ENCODE results near the gene RIMS3. TPM values are rescaled to one million over a fixed set of nuclear protein-coding genes. Genes with fewer than 3 reads are reported as not detected.

RIMS3 gene
- total RNA-seq, 1 experiment from 2014 or later, result 5.7 TPM

DNA sequence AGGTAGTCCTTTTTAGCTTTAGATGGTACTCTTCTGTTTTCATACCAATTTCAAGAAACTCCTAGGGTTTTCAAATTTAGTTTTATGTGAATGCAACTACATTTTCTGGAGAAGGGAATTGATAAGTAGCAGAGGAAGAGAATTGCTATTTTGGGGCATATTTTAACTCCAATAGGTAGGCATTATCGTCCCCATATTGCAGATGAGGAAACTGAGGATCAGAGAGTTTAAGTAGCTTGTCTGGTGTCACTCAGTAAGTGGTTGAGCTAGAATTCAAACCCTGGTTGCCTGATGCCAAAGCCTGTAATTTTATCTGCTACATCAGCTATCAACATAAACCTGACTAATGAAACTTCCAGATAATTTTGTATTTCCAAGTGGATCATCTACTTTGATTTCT lies 27.9 kb upstream of the RIMS3 start:
- H3K27me3 ChIP-seq (ENCODE audit: control insufficient read depth, insufficient read depth, low read length), result no peaks in the 10 kb centered on the region
- no peak for ATAC-seq
- H3K9me3 ChIP-seq (ENCODE audit: control insufficient read depth, insufficient read depth, low read depth, low read length), result no peaks in the 10 kb centered on the region
- peaks cover 42% of the 10 kb centered on the region for H3K4me1 ChIP-seq (ENCODE audit: control insufficient read depth, insufficient read depth, low read length)
- no peak for DNase-seq (ENCODE audit: low read depth, low spot score)
- intact Hi-C loops (cut with micrococcal nuclease; ENCODE audit: unreplicated experiment), result no loop called here
- H3K36me3 ChIP-seq (ENCODE audit: control insufficient read depth, insufficient read depth, low read length), result no peaks in the 10 kb centered on the region; the same call in 1 of the 2 replicates
- ChIA-PET POLR2A (no interaction called here), CTCF (no interaction called here)
- TF ChIP-seq, protein P1, sequence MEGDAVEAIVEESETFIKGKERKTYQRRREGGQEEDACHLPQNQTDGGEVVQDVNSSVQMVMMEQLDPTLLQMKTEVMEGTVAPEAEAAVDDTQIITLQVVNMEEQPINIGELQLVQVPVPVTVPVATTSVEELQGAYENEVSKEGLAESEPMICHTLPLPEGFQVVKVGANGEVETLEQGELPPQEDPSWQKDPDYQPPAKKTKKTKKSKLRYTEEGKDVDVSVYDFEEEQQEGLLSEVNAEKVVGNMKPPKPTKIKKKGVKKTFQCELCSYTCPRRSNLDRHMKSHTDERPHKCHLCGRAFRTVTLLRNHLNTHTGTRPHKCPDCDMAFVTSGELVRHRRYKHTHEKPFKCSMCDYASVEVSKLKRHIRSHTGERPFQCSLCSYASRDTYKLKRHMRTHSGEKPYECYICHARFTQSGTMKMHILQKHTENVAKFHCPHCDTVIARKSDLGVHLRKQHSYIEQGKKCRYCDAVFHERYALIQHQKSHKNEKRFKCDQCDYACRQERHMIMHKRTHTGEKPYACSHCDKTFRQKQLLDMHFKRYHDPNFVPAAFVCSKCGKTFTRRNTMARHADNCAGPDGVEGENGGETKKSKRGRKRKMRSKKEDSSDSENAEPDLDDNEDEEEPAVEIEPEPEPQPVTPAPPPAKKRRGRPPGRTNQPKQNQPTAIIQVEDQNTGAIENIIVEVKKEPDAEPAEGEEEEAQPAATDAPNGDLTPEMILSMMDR (IDR thresholded peaks at IDR 0.05), result no peak
- no peak for TF ChIP-seq SIN3A (IDR thresholded peaks at IDR 0.05; ENCODE audit: borderline replicate concordance, insufficient read depth, low read depth, low read length)
- TF ChIP-seq, protein P2, sequence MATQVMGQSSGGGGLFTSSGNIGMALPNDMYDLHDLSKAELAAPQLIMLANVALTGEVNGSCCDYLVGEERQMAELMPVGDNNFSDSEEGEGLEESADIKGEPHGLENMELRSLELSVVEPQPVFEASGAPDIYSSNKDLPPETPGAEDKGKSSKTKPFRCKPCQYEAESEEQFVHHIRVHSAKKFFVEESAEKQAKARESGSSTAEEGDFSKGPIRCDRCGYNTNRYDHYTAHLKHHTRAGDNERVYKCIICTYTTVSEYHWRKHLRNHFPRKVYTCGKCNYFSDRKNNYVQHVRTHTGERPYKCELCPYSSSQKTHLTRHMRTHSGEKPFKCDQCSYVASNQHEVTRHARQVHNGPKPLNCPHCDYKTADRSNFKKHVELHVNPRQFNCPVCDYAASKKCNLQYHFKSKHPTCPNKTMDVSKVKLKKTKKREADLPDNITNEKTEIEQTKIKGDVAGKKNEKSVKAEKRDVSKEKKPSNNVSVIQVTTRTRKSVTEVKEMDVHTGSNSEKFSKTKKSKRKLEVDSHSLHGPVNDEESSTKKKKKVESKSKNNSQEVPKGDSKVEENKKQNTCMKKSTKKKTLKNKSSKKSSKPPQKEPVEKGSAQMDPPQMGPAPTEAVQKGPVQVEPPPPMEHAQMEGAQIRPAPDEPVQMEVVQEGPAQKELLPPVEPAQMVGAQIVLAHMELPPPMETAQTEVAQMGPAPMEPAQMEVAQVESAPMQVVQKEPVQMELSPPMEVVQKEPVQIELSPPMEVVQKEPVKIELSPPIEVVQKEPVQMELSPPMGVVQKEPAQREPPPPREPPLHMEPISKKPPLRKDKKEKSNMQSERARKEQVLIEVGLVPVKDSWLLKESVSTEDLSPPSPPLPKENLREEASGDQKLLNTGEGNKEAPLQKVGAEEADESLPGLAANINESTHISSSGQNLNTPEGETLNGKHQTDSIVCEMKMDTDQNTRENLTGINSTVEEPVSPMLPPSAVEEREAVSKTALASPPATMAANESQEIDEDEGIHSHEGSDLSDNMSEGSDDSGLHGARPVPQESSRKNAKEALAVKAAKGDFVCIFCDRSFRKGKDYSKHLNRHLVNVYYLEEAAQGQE (IDR thresholded peaks at IDR 0.05; ENCODE audit: insufficient read depth in 1 of 2, low read depth in 2 of 2, low read length in 1 of 2), result no peak
- no peak for TF ChIP-seq TCF7L2 (IDR thresholded peaks at IDR 0.05; ENCODE audit: low read depth, low read length)
- no peak for TF ChIP-seq POLR2AphosphoS5 (IDR thresholded peaks at IDR 0.05; ENCODE audit: low read depth, low read length)
- peak overlapping the region; percentile 97 for H3K27ac ChIP-seq (ENCODE audit: low read length)
- in situ Hi-C loops (cut with HindIII; ENCODE audit: low pct_unique_long_range_greater_than_20kb, low sequenced_read_pairs), result no loop called here
- no TSS peak for BruUV-seq (replicated peaks)
- H3K4me3 ChIP-seq (ENCODE audit: low read depth in 2 of 2, low read length in 2 of 2), result peak overlapping the region; percentile 65 to 79; a peak in 3 of 4 replicates

DNA sequence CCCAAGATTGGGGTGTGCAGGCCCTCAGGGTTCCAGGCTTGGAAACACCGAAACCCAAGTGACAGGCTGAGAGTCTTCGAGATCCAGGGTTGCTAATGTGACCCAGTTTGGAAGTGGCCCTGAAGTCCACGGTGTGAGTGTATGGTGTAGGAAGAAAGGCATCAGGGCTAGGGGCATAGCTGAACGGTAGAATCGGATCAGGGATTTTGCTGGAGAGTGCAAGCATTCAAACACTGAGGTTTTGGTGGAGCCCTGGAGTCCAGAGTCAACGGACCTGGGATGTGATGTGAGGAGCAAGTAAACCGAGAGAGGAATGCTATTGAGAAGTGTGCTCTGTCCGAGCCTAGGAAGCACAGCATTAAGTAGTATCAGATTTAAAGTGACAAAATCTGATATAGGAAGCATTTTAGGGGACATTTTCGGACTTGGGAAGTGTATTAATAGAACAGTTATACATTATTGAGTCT lies 27.0 kb upstream of the RIMS3 start:
- POLR2A ChIA-PET, result interaction anchor here (1.2 kb wide), 1 partner anchor 8 kb away, joined by 3 read pairs; no protein-coding TSS in a partner anchor
- Histone ChIP-seq H3K4me3 (ENCODE audit: low read depth in 2 of 2, low read length in 2 of 2) (peak overlapping the region; percentile 65 to 79), H3K27me3 (ENCODE audit: control insufficient read depth, insufficient read depth, low read length) (no peaks in the 10 kb centered on the region), H3K36me3 (ENCODE audit: control insufficient read depth, insufficient read depth, low read length) (no peaks in the 10 kb centered on the region; the same call in 1 of the 2 replicates), H3K4me1 (ENCODE audit: control insufficient read depth, insufficient read depth, low read length) (peaks cover 42% of the 10 kb centered on the region), H3K9me3 (ENCODE audit: control insufficient read depth, insufficient read depth, low read depth, low read length) (no peaks in the 10 kb centered on the region), H3K27ac (ENCODE audit: low read length) (peak overlapping the region; percentile 97)
- TF ChIP-seq, protein P1 (IDR thresholded peaks at IDR 0.05), result no peak
- TF ChIP-seq SIN3A (IDR thresholded peaks at IDR 0.05; ENCODE audit: borderline replicate concordance, insufficient read depth, low read depth, low read length) (no peak), POLR2AphosphoS5 (IDR thresholded peaks at IDR 0.05; ENCODE audit: low read depth, low read length) (no peak), TCF7L2 (IDR thresholded peaks at IDR 0.05; ENCODE audit: low read depth, low read length) (no peak)
- TF ChIP-seq, protein P2 (IDR thresholded peaks at IDR 0.05; ENCODE audit: insufficient read depth in 1 of 2, low read depth in 2 of 2, low read length in 1 of 2), result no peak
- BruUV-seq (replicated peaks), result TSS peak; percentile 68
- CTCF ChIA-PET, result interaction anchor here (0.7 kb wide), 1 partner anchor 1082 kb away, joined by 3 read pairs; no protein-coding TSS in a partner anchor
- intact Hi-C loops (cut with micrococcal nuclease; ENCODE audit: unreplicated experiment) (no loop called here), in situ Hi-C loops (cut with HindIII; ENCODE audit: low pct_unique_long_range_greater_than_20kb, low sequenced_read_pairs) (no loop called here)
- ATAC-seq, result peak; percentile 39
- DNase-seq (ENCODE audit: low read depth, low spot score), result no peak
